Measurements from ENCODE around the gene ACSM2B. TPM values are rescaled to one million over a fixed set of nuclear protein-coding genes. Genes with fewer than 3 reads are reported as not detected.
"Not testable (repeated sequence)": the region's sequence is repeated elsewhere in the genome, so short reads cannot be mapped to it uniquely, and the experiment has no call there.

Gene ACSM2B
- 0.37 TPM for total RNA-seq
- polyA plus RNA-seq: 0.28 TPM

- DNase-seq (ENCODE audit: extremely low spot score); H3K36me3 ChIP-seq (ENCODE audit: insufficient read depth); H3K27ac ChIP-seq (ENCODE audit: low read depth); H3K4me3 ChIP-seq (ENCODE audit: low read depth, low read length); H3K4me1 ChIP-seq (ENCODE audit: insufficient read depth): not testable (repeated sequence)
- 57% methylated on average over 2 of the region's 2 CpGs for WGBS
Observed at GRCh38 chr16:20576145-20576544, at the start of gene ACSM2B. Gene ACSM2B (minus strand): TSS chr16:20576367. CDS start chr16:20564845, 11,522 bp downstream.

GRCh38 chr16:20624882-20625807 lies 49.0 kb upstream of the ACSM2B start:
- H3K27ac ChIP-seq (ENCODE audit: low read depth): no peak overlapping the region
- no peak for DNase-seq (ENCODE audit: extremely low spot score)
- H3K4me3 ChIP-seq (ENCODE audit: low read depth, low read length): no peak overlapping the region
- H3K4me1 ChIP-seq (ENCODE audit: insufficient read depth): no peaks in the 10 kb centered on the region
- H3K36me3 ChIP-seq (ENCODE audit: insufficient read depth): no peaks in the 10 kb centered on the region
- 90% methylated on average over 18 of the region's 18 CpGs for WGBS

- DNase-seq (ENCODE audit: extremely low spot score): no peak
- Histone ChIP-seq H3K4me1 (ENCODE audit: insufficient read depth) (no peaks in the 10 kb centered on the region), H3K27ac (ENCODE audit: low read depth) (no peak overlapping the region), H3K4me3 (ENCODE audit: low read depth, low read length) (no peak overlapping the region), H3K36me3 (ENCODE audit: insufficient read depth) (no peaks in the 10 kb centered on the region)
- WGBS: 91% methylated on average over 1 of the region's 1 CpG
Observed at GRCh38 chr16:20624205-20624604, 48.0 kb upstream of the ACSM2B start.

GRCh38 chr16:20622498-20622870 lies 46.3 kb upstream of the ACSM2B start:
- Histone ChIP-seq H3K4me1 (ENCODE audit: insufficient read depth) (no peaks in the 10 kb centered on the region), H3K27ac (ENCODE audit: low read depth) (no peak overlapping the region), H3K4me3 (ENCODE audit: low read depth, low read length) (no peak overlapping the region), H3K36me3 (ENCODE audit: insufficient read depth) (no peaks in the 10 kb centered on the region)
- no peak for DNase-seq (ENCODE audit: extremely low spot score)

GRCh38 chr16:20621406-20621805 lies 45.2 kb upstream of the ACSM2B start:
- H3K4me3 ChIP-seq (ENCODE audit: low read depth, low read length): no peak overlapping the region
- H3K27ac ChIP-seq (ENCODE audit: low read depth): no peak overlapping the region
- no peak for DNase-seq (ENCODE audit: extremely low spot score)
- no peaks in the 10 kb centered on the region for H3K36me3 ChIP-seq (ENCODE audit: insufficient read depth)
- H3K4me1 ChIP-seq (ENCODE audit: insufficient read depth): no peaks in the 10 kb centered on the region
- WGBS: 89% methylated on average over 6 of the region's 6 CpGs

- 90% methylated on average over 3 of the region's 3 CpGs for WGBS
Observed at GRCh38 chr16:20620770-20621169, 44.6 kb upstream of the ACSM2B start.

GRCh38 chr16:20620003-20620402 lies 43.8 kb upstream of the ACSM2B start:
- WGBS: 82% methylated on average over 2 of the region's 2 CpGs
- Histone ChIP-seq H3K4me3 (ENCODE audit: low read depth, low read length) (no peak overlapping the region), H3K36me3 (ENCODE audit: insufficient read depth) (no peaks in the 10 kb centered on the region), H3K27ac (ENCODE audit: low read depth) (no peak overlapping the region), H3K4me1 (ENCODE audit: insufficient read depth) (no peaks in the 10 kb centered on the region)
- no peak for DNase-seq (ENCODE audit: extremely low spot score)

More at GRCh38 chr16:20620770-20621169, 44.6 kb upstream of the ACSM2B start:
- Histone ChIP-seq H3K36me3 (ENCODE audit: insufficient read depth) (no peaks in the 10 kb centered on the region), H3K4me1 (ENCODE audit: insufficient read depth) (no peaks in the 10 kb centered on the region), H3K27ac (ENCODE audit: low read depth) (no peak overlapping the region), H3K4me3 (ENCODE audit: low read depth, low read length) (no peak overlapping the region)
- no peak for DNase-seq (ENCODE audit: extremely low spot score)

GRCh38 chr16:20617271-20617670 lies 41.1 kb upstream of the ACSM2B start:
- no peak overlapping the region for H3K27ac ChIP-seq (ENCODE audit: low read depth)
- no peaks in the 10 kb centered on the region for H3K36me3 ChIP-seq (ENCODE audit: insufficient read depth)
- H3K4me1 ChIP-seq (ENCODE audit: insufficient read depth): no peaks in the 10 kb centered on the region
- 43% methylated on average over 1 of the region's 1 CpG for WGBS
- DNase-seq (ENCODE audit: extremely low spot score): no peak
- no peak overlapping the region for H3K4me3 ChIP-seq (ENCODE audit: low read depth, low read length)

- Histone ChIP-seq H3K4me1 (ENCODE audit: insufficient read depth) (no peaks in the 10 kb centered on the region), H3K27ac (ENCODE audit: low read depth) (no peak overlapping the region), H3K36me3 (ENCODE audit: insufficient read depth) (no peaks in the 10 kb centered on the region), H3K4me3 (ENCODE audit: low read depth, low read length) (no peak overlapping the region)
- no peak for DNase-seq (ENCODE audit: extremely low spot score)
- whole genome bisulfite sequencing: 52% methylated on average over 3 of the region's 3 CpGs
Observed at GRCh38 chr16:20614186-20615141, 38.3 kb upstream of the ACSM2B start.

- DNase-seq (ENCODE audit: extremely low spot score): no peak
- no peaks in the 10 kb centered on the region for H3K36me3 ChIP-seq (ENCODE audit: insufficient read depth)
- WGBS: 88% methylated on average over 7 of the region's 7 CpGs
- H3K27ac ChIP-seq (ENCODE audit: low read depth): no peak overlapping the region
- no peak overlapping the region for H3K4me3 ChIP-seq (ENCODE audit: low read depth, low read length)
- H3K4me1 ChIP-seq (ENCODE audit: insufficient read depth): no peaks in the 10 kb centered on the region
Observed at GRCh38 chr16:20613481-20614185, 37.5 kb upstream of the ACSM2B start.

- Histone ChIP-seq H3K36me3 (ENCODE audit: insufficient read depth) (no peaks in the 10 kb centered on the region), H3K4me1 (ENCODE audit: insufficient read depth) (no peaks in the 10 kb centered on the region), H3K27ac (ENCODE audit: low read depth) (no peak overlapping the region), H3K4me3 (ENCODE audit: low read depth, low read length) (no peak overlapping the region)
- DNase-seq (ENCODE audit: extremely low spot score): no peak
- 57% methylated on average over 9 of the region's 9 CpGs for WGBS
Observed at GRCh38 chr16:20612551-20613480, 36.6 kb upstream of the ACSM2B start.

- Histone ChIP-seq H3K4me3 (ENCODE audit: low read depth, low read length) (no peak overlapping the region), H3K27ac (ENCODE audit: low read depth) (no peak overlapping the region), H3K4me1 (ENCODE audit: insufficient read depth) (no peaks in the 10 kb centered on the region), H3K36me3 (ENCODE audit: insufficient read depth) (no peaks in the 10 kb centered on the region)
- 49% methylated on average over 5 of the region's 5 CpGs for WGBS
- DNase-seq (ENCODE audit: extremely low spot score): no peak
Observed at GRCh38 chr16:20611975-20612481, 35.9 kb upstream of the ACSM2B start.

All from urinary bladder (tissue), 4 donors.